Heart right ventricle (tissue), 16 donors: ENCODE data around the gene CCDC102B. TPM values are rescaled to one million over a fixed set of nuclear protein-coding genes. Genes with fewer than 3 reads are reported as not detected.
A peak's percentile ranks its signal among the peaks of the same experiment; 100 is the strongest.

ENCODE experiments used
- ATAC-seq, 8 donors: fragments of 200-7000 bp; cut with Tn5 transposase; one replicate each; pipeline ENCODE4 v1.9.1; 2020; ENCODE audit warnings: mild to moderate bottlenecking in 8 of 8, moderate library complexity in 8 of 8, moderate number of reproducible peaks in 1 of 8
- DNase-seq, 2 donors: peaks; one replicate each; pipeline ENCODE4 v3.0.0-alpha.2; 2020
- H3K27ac ChIP-seq, 10 donors: fragments of 200-600 bp; sonication (generic) in 2 of 10; one replicate each; pipeline versions ENCODE4 v1.5.0 to v1.8.0; 2020 to 2022; ENCODE audit warnings: mild to moderate bottlenecking in 3 of 10
- H3K27me3 ChIP-seq, 7 donors: fragments of 200-600 bp; one replicate each; pipeline ENCODE4 v1.8.0; 2021 to 2022; ENCODE audit warnings: mild to moderate bottlenecking in 2 of 7
- H3K36me3 ChIP-seq, 9 donors: fragments of 200-600 bp; sonication (generic) in 1 of 9; one replicate each; pipeline versions ENCODE4 v1.5.0 to v1.8.0; 2020 to 2022; ENCODE audit warnings: mild to moderate bottlenecking in 2 of 9
- H3K4me1 ChIP-seq, 9 donors: fragments of 200-600 bp; sonication (generic) in 1 of 9; one replicate each; pipeline versions ENCODE4 v1.5.0 to v1.8.0; 2020 to 2022; ENCODE audit warnings: mild to moderate bottlenecking in 4 of 9
- H3K4me3 ChIP-seq, 10 donors: fragments of 200-600 bp; sonication (generic) in 2 of 10; one replicate each; pipeline versions ENCODE4 v1.5.0 to v1.8.0; 2020 to 2022; ENCODE audit warnings: mild to moderate bottlenecking in 7 of 10, moderate library complexity in 2 of 10
- H3K9me3 ChIP-seq, 11 donors: fragments of 200-600 bp in 10 of 11; sonication (generic) in 2 of 11; one replicate each; pipeline versions ENCODE4 v1.5.0 to v1.8.0; 2013 to 2022; ENCODE audit warnings: mild to moderate bottlenecking in 2 of 11, control low read depth in 1 of 11, moderate library complexity in 1 of 11
- WGBS, 2 donors: extraction: QIAGEN DNeasy Blood & Tissue Kit; methylation state at CpG; one replicate each; pipeline ENCODE4 v1.1.7; 2013; ENCODE audit warnings: inconsistent platforms in 1 of 2; 5-methylcytosine and 5-hydroxymethylcytosine counted together
- intact Hi-C, 10 donors: fragments of 100-400 bp; cut with DNase I; formaldehyde crosslinking; loops; one replicate each; pipeline versions ENCODE4 v1.11.1 to v1.14.2; 2022
- polyA plus RNA-seq, 2 donors: library from polyadenylated mRNA; stranded (reverse); fragments of 200-250 nt; gene quantifications; one replicate each; pipeline ENCODE4 v1.2.3, GENCODE V29; 2013
- total RNA-seq, 10 donors: library from RNA; stranded (reverse); fragmentation: NEBNext Ultra II Directional in 3 of 10; extraction: Animal tissue kit (Norgen Biotek cat#: 25700) in 3 of 10; gene quantifications; one replicate each; pipeline versions ENCODE4 v1.2.1 to v1.2.4, GENCODE V29; 2021 to 2023
- TF ChIP-seq, protein P1 (sequence below), 9 donors: fragments of 200-600 bp; sonication (generic) in 2 of 9; IDR thresholded peaks; one replicate each; pipeline versions ENCODE4 v1.5.0 to v1.8.0; 2021 to 2022; ENCODE audit warnings: antibody characterized with exemption in 9 of 9, mild to moderate bottlenecking in 5 of 9, moderate library complexity in 1 of 9
- donor health status: Arrhythmogenic right ventricular cardiomyopathy.
- donor health status: ischemic (EF 13 %, LVEDD 7.1; RV severe dilation, severe dysfunction).
- donor health status: healthy with polysubstance abuse.
- donor health status: DM: no; HTN: yes; CAD: no.
- donor health status: DM: no; HTN: no; CAD: no.
- donor health status: ischemic (EF 25% LVEDD 6.9; RV normal size, moderate dysfunction).
- donor health status: ischemic (EF 25% LVEDD 5.7; RV mildly dilated, moderate dysfunction).
- donor health status: healthy.
- donor health status: DM: yes; HTN: yes; CAD: no.
- donor health status: Ischemic cardiomyopathy.
- donor health status: ischemic (EF 35%, LVEDD 5.7; RV mildly dilated, moderate dysfunction).
- donor health status: nonischemic (EF 11% LVEDD 7.7; RV severe dilation, severe dysfunction).
- donor health status: DM: yes; HTN: yes; CAD: no.
- donor health status: PGD.
- donor health status: ischemic (EF 29% LVEDD 5.4; RV normal size, mild dysfunction).
- donor health status: nonischemic (EF 23%, LVEDD 6.1; RV moderate dilation, normal function).

The CCDC102B gene
- total and polyA plus RNA-seq, 12 donors = 2.8 to 7.3 (median 5.8) TPM

DNA sequence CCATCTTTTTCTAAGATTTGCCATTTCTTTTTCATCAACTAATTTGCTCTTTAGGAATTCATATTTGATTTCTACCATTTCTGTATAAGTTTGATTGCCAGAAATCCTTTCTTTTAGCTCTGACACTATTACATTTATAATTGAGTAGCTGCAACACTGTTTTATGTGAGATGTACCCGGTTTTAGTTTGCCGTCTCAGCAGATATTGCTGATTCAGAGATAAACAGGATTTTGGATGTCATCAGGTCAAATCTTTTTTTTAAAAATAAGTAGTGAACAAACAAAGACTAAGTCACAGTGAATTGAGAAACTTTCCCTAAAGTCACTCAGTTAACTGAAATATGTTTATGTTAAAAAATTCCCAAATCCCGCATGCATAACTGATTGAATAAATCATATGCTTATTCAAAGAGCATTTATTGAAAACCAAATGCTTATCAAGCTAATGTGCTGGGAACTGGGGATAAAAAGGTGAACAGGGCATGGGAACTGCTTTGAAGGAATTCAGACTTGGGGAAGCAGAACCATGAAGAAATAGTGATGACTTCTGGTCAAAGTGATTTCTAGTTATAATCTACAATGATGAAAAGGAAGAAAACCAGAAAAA lies 19.5 kb upstream of the CCDC102B start:
- peaks cover 0 to 4% (median 0%) of the 10 kb centered on the region in 9 donors for H3K4me1 ChIP-seq
- H3K36me3 ChIP-seq = no peaks in the 10 kb centered on the region
- 71 to 75% methylated on average over 3 of the region's 3 CpGs for WGBS, 2 donors
- H3K9me3 ChIP-seq = peaks cover 0 to 6% (median 0%) of the 10 kb centered on the region in 11 donors
- DNase-seq = no peak
- intact Hi-C loops = no loop called here
- H3K4me3 ChIP-seq = no peak overlapping the region
- TF ChIP-seq, protein P1, sequence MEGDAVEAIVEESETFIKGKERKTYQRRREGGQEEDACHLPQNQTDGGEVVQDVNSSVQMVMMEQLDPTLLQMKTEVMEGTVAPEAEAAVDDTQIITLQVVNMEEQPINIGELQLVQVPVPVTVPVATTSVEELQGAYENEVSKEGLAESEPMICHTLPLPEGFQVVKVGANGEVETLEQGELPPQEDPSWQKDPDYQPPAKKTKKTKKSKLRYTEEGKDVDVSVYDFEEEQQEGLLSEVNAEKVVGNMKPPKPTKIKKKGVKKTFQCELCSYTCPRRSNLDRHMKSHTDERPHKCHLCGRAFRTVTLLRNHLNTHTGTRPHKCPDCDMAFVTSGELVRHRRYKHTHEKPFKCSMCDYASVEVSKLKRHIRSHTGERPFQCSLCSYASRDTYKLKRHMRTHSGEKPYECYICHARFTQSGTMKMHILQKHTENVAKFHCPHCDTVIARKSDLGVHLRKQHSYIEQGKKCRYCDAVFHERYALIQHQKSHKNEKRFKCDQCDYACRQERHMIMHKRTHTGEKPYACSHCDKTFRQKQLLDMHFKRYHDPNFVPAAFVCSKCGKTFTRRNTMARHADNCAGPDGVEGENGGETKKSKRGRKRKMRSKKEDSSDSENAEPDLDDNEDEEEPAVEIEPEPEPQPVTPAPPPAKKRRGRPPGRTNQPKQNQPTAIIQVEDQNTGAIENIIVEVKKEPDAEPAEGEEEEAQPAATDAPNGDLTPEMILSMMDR (IDR thresholded peaks at IDR 0.05) = no peak
- H3K27me3 ChIP-seq = no peaks in the 10 kb centered on the region
- H3K27ac ChIP-seq = no peak overlapping the region
- no peak for ATAC-seq

DNA sequence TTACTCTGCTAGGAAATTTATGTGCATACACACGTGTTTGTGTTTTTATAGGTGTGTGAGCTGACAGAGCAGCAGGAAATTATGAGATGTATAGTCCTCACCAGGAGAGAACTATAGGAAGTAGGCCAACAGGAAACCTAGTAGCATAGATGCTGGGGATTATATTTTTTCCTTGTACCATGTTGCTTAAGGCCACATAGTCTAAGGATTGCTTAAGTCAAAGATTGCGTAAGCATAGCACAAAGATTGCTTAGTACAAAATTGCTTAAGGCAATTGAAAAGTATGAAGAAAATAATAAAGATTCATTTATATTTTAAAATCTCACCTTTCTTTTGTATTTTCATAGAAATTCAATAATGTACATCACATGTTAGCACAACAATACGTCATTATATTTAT lies 18.7 kb upstream of the CCDC102B start:
- peak in 1 of 8 donors; percentile 45 for ATAC-seq
- H3K9me3 ChIP-seq = peaks cover 0 to 6% (median 0%) of the 10 kb centered on the region in 11 donors
- TF ChIP-seq, protein P1 (IDR thresholded peaks at IDR 0.05) = no peak
- no peak overlapping the region for H3K27ac ChIP-seq
- 74 to 76% methylated on average over 3 of the region's 3 CpGs for WGBS, 2 donors
- peaks cover 0 to 4% (median 0%) of the 10 kb centered on the region in 9 donors for H3K4me1 ChIP-seq
- H3K36me3 ChIP-seq = no peaks in the 10 kb centered on the region
- H3K4me3 ChIP-seq = no peak overlapping the region
- intact Hi-C loops = no loop called here
- H3K27me3 ChIP-seq = no peaks in the 10 kb centered on the region
- no peak for DNase-seq

DNA sequence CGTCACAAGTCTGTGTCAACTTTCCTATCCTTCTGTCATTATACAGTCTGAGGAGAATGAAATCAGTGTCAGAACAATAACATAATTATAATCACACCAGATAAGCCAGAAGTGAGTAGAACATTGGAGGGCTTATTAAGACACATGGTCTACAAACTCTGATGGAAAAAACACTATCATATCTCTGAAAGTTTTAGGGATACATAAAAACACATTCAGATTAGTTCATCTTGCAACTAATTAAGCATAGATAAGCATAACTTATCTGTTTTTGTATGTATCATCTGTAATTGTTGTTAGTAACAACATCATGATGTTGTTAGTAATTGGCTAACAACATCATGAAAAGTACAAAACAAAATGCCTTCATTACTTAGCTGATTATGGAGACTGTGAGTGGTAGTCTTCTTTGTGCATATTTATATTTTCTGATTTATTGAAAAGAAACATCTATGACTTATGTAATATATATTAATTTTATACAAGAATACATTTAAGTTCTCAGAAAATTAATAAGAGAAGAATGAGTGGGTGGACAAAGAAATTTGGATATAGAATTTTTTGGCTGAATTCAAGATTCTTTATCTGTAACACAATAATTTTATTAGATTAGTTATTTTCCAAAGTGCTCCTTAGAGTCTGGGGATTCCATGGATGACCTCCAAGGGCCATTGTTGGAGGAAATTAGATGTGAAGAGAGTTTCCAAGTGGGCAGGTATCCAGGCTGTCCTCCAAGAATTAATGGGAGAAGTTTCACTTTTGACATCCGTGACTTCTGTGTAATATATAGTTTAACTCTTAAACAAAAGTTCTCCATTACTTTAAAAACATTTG lies 16.9 kb upstream of the CCDC102B start:
- Histone ChIP-seq H3K9me3 (peaks cover 0 to 6% (median 0%) of the 10 kb centered on the region in 11 donors), H3K27me3 (no peaks in the 10 kb centered on the region), H3K27ac (no peak overlapping the region), H3K36me3 (no peaks in the 10 kb centered on the region), H3K4me3 (no peak overlapping the region), H3K4me1 (peaks cover 0 to 4% (median 0%) of the 10 kb centered on the region in 9 donors)
- DNase-seq = no peak
- 42 to 48% methylated on average over 2 of the region's 2 CpGs for WGBS, 2 donors
- no peak for ATAC-seq
- intact Hi-C loops = no loop called here
- TF ChIP-seq, protein P1 (IDR thresholded peaks at IDR 0.05) = no peak

DNA sequence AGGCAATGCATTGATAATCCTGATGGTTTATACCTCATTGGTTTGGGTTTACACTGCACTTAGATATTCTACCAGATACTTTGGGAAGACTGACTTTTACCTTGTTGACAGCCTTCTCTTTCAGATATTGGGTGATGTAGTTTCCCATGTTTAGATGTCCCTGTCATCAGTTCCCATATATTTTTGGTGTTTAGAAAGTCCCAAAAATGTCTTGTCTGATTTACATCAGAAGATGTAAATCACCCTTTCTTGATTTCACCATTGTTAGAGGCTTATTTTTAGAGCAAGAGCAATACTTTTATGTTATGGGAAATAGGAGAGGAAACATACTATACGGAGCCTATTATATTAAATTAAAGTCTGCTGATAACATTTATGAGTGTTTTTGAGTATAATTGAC lies 14.4 kb upstream of the CCDC102B start:
- 74 to 75% methylated on average over 1 of the region's 1 CpG for WGBS, 2 donors
- intact Hi-C loops = no loop called here
- no peak for DNase-seq
- Histone ChIP-seq H3K9me3 (no peaks in the 10 kb centered on the region), H3K36me3 (no peaks in the 10 kb centered on the region), H3K4me1 (peaks cover 0 to 4% (median 0%) of the 10 kb centered on the region in 9 donors), H3K27ac (no peak overlapping the region), H3K27me3 (no peaks in the 10 kb centered on the region), H3K4me3 (no peak overlapping the region)
- ATAC-seq = no peak
- TF ChIP-seq, protein P1 (IDR thresholded peaks at IDR 0.05) = no peak
